D721Med (cell line): ENCODE measurements around the gene MAT2A.

Source experiments
- DNase-seq: peaks from one replicate; pipeline ENCODE4 v3.0.0; 2011; ENCODE audit warnings: low spot score; ENCODE audit not compliant: insufficient read length
- FAIRE-seq: peaks from 2 replicates; lab custom pipeline; 2011; peaks lifted over from hg19 to GRCh38; lab: Jason Lieb, UNC
- CTCF ChIP-seq: IDR thresholded peaks from 2 replicates; pipeline ENCODE4 v1.5.1; 2012; ENCODE audit warnings: mild to moderate bottlenecking, control low read depth; ENCODE audit not compliant: insufficient read depth; ENCODE audit errors: missing control alignments

MAT2A gene

GRCh38 chr2:85514323-85514722 lies 24.6 kb upstream of the MAT2A start:
- no peak for FAIRE-seq
- no peak for TF ChIP-seq CTCF

GRCh38 chr2:85516653-85517389 lies 22.1 kb upstream of the MAT2A start:
- no peak for TF ChIP-seq CTCF
- no peak for FAIRE-seq
- DNase-seq: no peak

More at GRCh38 chr2:85514323-85514722, 24.6 kb upstream of the MAT2A start:
- DNase-seq: no peak

GRCh38 chr2:85522090-85522647 lies 16.8 kb upstream of the MAT2A start:
- TF ChIP-seq CTCF: no peak
- DNase-seq (no peak), FAIRE-seq (no peak)

GRCh38 chr2:85523062-85523902 lies 15.7 kb upstream of the MAT2A start:
- no peak for FAIRE-seq
- TF ChIP-seq CTCF: no peak
- DNase-seq: no peak

GRCh38 chr2:85523903-85524335 lies 15.0 kb upstream of the MAT2A start:
- FAIRE-seq (no peak), DNase-seq (no peak)
- no peak for TF ChIP-seq CTCF

- DNase-seq (no peak), FAIRE-seq (no peak)
- no peak for TF ChIP-seq CTCF
Measured at GRCh38 chr2:85524336-85524908, 14.5 kb upstream of the MAT2A start.
